Spleen (tissue), 7 donors: ENCODE measurements around the gene KIF5C.

Experiments used
- CTCF ChIP-seq, 11 experiments: fragments of 200-600 bp in 7 of 11; fragments of 450-650 bp in 4 of 11; sonication (generic) in 4 of 11; IDR thresholded peaks in 8 of 11; conservative IDR thresholded peaks in 3 of 11; 1 replicate in 7 of 11; 2 replicates in 4 of 11; pipeline versions ENCODE4 v1.4.0 to v1.8.0; 2016 to 2021; ENCODE audit warnings: antibody characterized with exemption in 11 of 11, inconsistent platforms in 4 of 11, mild to moderate bottlenecking in 1 of 11
- POLR2A ChIP-seq, 3 donors: fragments of 450-650 bp; IDR thresholded peaks; one replicate each; pipeline ENCODE4 v1.5.1; 2017; ENCODE audit warnings: antibody characterized with exemption in 3 of 3, mild to moderate bottlenecking in 1 of 3
- POLR2AphosphoS5 ChIP-seq, 3 donors: sonication (generic); formaldehyde crosslinking; IDR thresholded peaks; one replicate each; pipeline ENCODE4 v1.5.1; 2017; ENCODE audit warnings: antibody characterized with exemption in 3 of 3
- donor health status: DM: no; HTN: no; CAD: no; lungs with moderate emphysema.
- donor health status: DM: no; HTN: no; CAD: no.
- donor health status: DM: no; HTN: no; CAD: no.

- no peak for TF ChIP-seq CTCF (IDR thresholded peaks at IDR 0.05 in 8 of 11, conservative IDR thresholded peaks at IDR 0.05 in 3 of 11)
- no peak for TF ChIP-seq POLR2A (IDR thresholded peaks at IDR 0.05)
- TF ChIP-seq POLR2AphosphoS5 (IDR thresholded peaks at IDR 0.05), result no peak
Measured at GRCh38 chr2:149075105-149075504, 200.1 kb downstream of the KIF5C start.
